ENCODE data around the gene MACROD2.

Gene MACROD2

DNA sequence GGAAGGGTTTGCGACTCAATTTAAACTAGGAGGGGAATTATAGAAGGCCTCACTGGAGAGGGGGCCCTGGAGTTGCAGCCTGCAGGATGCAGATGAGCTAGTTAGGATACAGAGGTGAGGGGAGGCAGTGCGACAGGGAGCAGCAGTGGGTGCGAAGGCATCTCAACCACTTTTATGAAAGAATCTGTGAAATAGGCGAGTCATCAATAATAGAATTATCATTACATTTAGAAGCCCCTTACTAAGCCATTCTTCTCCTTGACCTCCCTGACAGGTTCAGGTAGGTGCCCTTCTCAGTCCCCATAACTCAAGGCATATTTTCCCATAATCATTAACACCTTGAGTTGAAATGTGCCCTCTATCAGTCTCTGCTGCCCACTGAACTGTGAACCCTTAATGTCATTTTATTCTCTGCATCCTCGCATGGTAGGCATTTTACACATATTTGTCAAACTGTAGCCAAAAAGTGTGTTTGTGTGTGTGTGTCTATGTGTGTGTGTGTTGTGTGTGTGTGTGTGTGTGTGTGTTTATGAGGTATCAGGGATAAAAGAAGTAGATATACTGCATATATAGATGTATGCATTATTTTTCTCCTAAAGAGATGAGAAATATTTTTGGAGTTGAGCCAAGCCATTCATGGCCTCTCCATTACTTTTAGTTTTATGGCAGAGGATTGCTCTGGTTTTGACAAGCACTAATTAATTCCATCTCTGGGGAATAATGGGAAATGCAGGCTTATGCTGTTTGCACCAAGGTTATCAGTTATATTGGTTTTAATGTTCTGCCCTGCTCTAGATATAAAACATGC is 1679.1 kb downstream of the MACROD2 start:
- no peak for DNase-seq (ENCODE audit: low read depth)
- TF ChIP-seq, protein P1, sequence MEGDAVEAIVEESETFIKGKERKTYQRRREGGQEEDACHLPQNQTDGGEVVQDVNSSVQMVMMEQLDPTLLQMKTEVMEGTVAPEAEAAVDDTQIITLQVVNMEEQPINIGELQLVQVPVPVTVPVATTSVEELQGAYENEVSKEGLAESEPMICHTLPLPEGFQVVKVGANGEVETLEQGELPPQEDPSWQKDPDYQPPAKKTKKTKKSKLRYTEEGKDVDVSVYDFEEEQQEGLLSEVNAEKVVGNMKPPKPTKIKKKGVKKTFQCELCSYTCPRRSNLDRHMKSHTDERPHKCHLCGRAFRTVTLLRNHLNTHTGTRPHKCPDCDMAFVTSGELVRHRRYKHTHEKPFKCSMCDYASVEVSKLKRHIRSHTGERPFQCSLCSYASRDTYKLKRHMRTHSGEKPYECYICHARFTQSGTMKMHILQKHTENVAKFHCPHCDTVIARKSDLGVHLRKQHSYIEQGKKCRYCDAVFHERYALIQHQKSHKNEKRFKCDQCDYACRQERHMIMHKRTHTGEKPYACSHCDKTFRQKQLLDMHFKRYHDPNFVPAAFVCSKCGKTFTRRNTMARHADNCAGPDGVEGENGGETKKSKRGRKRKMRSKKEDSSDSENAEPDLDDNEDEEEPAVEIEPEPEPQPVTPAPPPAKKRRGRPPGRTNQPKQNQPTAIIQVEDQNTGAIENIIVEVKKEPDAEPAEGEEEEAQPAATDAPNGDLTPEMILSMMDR (conservative IDR thresholded peaks at IDR 0.05; ENCODE audit: low read depth, low read length) = no peak
- no peak overlapping the region for H3K4me3 ChIP-seq (ENCODE audit: low read length)

DNA sequence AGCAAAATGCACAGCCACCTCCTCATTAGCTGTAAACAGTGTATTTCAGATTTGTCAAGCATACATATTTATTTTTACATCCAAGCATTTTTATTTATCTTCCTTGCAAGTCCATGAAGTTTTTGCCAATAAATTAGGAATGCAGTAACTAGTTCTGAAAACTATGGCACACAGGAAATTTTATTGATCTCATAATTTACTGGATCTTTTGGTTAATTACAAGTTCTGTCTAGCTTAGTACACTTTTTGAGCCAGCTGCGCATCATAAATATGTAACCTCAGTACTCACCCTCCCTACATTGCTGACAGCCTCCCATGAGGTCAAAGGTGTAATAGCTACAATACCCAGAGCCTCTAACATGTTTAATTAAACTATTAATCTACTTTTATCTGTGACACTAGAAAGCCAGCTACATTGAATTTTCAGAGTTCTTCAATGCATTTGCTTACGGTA is 1679.8 kb downstream of the MACROD2 start:
- TF ChIP-seq, protein P1 (conservative IDR thresholded peaks at IDR 0.05; ENCODE audit: low read depth, low read length) = no peak
- no peak for DNase-seq (ENCODE audit: low read depth)

DNA sequence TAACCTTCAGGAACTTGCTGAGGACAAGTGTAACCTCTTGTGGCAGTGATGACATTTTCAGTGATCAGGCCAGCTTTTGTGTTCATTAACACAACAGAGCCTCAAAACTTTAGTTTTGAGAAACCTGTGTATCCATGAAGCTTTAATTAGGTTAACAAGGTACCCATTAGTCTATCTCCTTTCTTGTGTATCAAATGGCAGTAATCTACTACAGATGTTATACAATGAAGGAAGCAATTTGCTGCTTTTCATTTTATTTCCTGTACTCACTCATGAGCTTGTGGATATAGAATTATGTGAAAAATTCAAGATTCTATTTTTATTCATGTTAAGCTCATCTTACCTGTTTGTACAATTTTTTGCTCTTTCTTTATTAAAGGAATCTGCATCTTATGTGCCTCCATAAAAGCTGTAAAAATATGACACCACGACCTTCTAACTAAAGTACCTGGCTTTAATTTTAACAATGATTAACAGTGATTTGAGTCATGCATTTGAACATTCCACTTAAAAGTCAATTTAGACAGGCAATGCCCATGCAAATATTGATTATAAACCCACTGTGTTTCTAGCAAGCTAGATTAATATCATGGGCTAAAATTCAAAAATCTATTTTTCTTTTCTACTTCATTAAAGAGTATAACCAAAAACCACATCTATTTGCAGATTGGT is 1680.6 kb downstream of the MACROD2 start:
- no peak overlapping the region for H3K4me3 ChIP-seq (ENCODE audit: low read length)
- DNase-seq (ENCODE audit: low read depth) = no peak
- TF ChIP-seq, protein P1 (conservative IDR thresholded peaks at IDR 0.05; ENCODE audit: low read depth, low read length) = no peak

More for the DNA sequence above, 1679.8 kb downstream of the MACROD2 start:
- no peak overlapping the region for H3K4me3 ChIP-seq (ENCODE audit: low read length)

DNA sequence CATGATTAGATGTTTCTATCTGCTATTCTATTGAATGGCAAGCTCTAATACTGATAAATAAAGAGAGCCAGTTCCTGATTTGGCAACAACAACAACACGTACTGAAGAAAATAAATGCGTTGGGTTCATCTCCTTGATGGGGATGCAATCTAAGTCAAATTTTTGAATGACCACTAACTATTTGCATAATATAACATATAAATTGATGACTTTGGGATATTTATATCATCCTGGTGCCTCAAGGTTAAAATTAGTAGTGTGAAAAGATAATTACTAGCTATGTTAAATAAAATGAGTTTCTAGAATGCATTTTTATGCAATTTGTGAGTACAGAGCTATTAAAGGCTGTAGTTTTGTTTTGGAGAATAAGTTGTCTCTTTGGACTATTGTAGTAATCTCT is 1681.5 kb downstream of the MACROD2 start:
- H3K4me3 ChIP-seq (ENCODE audit: low read length) = no peak overlapping the region
- no peak for DNase-seq (ENCODE audit: low read depth)
- TF ChIP-seq, protein P1 (conservative IDR thresholded peaks at IDR 0.05; ENCODE audit: low read depth, low read length) = no peak

DNA sequence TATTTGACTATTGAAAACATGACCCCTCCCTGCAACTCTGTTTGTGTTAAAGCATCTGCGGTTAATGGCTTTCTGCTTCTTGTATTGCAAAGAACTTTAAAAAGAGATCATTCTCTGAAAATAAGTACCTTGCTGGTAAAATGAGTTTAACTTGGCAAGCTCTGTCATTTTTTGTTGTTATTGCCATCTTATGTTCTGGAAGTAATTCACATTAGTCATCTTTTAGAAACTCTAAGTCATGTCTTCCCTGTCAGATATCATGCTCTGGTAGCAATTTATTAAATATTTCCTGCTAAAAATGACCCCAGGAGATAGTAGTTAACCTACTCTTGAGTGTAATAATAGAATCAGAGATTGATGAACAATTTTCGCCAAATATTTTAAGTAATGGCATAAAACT is 1687.4 kb downstream of the MACROD2 start:
- TF ChIP-seq, protein P1 (conservative IDR thresholded peaks at IDR 0.05; ENCODE audit: low read depth, low read length) = no peak
- no peak for DNase-seq (ENCODE audit: low read depth)
- no peak overlapping the region for H3K4me3 ChIP-seq (ENCODE audit: low read length)

DNA sequence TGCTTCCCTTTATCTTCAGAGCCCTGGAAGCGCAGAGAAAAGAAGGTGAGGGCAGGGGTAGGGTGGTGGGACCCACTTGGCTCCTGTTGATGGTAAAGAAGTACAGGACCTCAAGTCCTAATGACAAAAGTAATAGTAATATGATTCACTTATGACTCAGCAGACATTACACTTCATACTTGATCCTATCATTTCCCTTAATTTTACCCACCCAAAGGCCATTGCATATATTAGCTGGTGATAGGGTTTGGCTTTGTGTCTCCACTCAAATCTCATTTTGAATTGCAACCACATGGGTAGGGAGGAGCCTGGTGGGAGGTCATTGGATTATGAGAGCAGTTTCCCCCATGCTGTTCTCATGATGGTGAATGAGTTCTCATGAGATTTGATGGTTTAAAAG is 1697.3 kb downstream of the MACROD2 start:
- TF ChIP-seq, protein P1 (conservative IDR thresholded peaks at IDR 0.05; ENCODE audit: low read depth, low read length) = no peak
- no peak overlapping the region for H3K4me3 ChIP-seq (ENCODE audit: low read length)
- no peak for DNase-seq (ENCODE audit: low read depth)

All from retinal pigment epithelial cell (primary cell).